T-helper 1 cell treated with Interleukin-12 subunit alpha and Interleukin-12 subunit beta and Interleukin-4 antibody, amounts not matched to agents 30 μg/mL and 1 μg/mL, for 36 hours (primary cell): ENCODE data around the gene MRPL39.

ENCODE experiments used
- H3K27ac Mint-ChIP-seq: one replicate; pipeline ENCODE4 v1.8.0; 2021; ENCODE audit warnings: mild to moderate bottlenecking, mixed read lengths
- H3K27me3 Mint-ChIP-seq: one replicate; pipeline ENCODE4 v1.8.0; 2021; ENCODE audit warnings: low read depth, mixed read lengths
- H3K36me3 Mint-ChIP-seq: one replicate; pipeline ENCODE4 v1.8.0; 2021; ENCODE audit warnings: low read depth, mixed read lengths
- H3K4me1 Mint-ChIP-seq: one replicate; pipeline ENCODE4 v1.8.0; 2021; ENCODE audit warnings: low read depth, mixed read lengths
- H3K4me3 Mint-ChIP-seq: one replicate; pipeline ENCODE4 v1.8.0; 2021; ENCODE audit warnings: mild to moderate bottlenecking, moderate library complexity, mixed read lengths
- H3K9me3 Mint-ChIP-seq: one replicate; pipeline ENCODE4 v1.8.0; 2021; ENCODE audit warnings: mixed read lengths

Gene MRPL39

GRCh38 chr21:25567472-25567871 is 39.8 kb downstream of the MRPL39 start:
- Mint-ChIP-seq H3K27me3 (no peaks in the 10 kb centered on the region), H3K9me3 (no peaks in the 10 kb centered on the region), H3K4me1 (peaks cover 62% of the 10 kb centered on the region), H3K36me3 (peaks cover 43% of the 10 kb centered on the region), H3K4me3 (peak overlapping the region; percentile 70), H3K27ac (peak overlapping the region; percentile 82)

- no peaks in the 10 kb centered on the region for H3K27me3 Mint-ChIP-seq
- no peaks in the 10 kb centered on the region for H3K9me3 Mint-ChIP-seq
- H3K27ac Mint-ChIP-seq = peak overlapping the region; percentile 82
- peaks cover 60% of the 10 kb centered on the region for H3K4me1 Mint-ChIP-seq
- H3K4me3 Mint-ChIP-seq = peak overlapping the region; percentile 31
- peaks cover 41% of the 10 kb centered on the region for H3K36me3 Mint-ChIP-seq
Measured at GRCh38 chr21:25566645-25567044, 40.6 kb downstream of the MRPL39 start.

- peaks cover 37% of the 10 kb centered on the region for H3K36me3 Mint-ChIP-seq
- H3K27ac Mint-ChIP-seq = peak overlapping the region; percentile 6
- peak overlapping the region; percentile 61 for H3K4me3 Mint-ChIP-seq
- H3K27me3 Mint-ChIP-seq = no peaks in the 10 kb centered on the region
- H3K9me3 Mint-ChIP-seq = no peaks in the 10 kb centered on the region
- peaks cover 64% of the 10 kb centered on the region for H3K4me1 Mint-ChIP-seq
Measured at GRCh38 chr21:25565272-25566211, 41.7 kb downstream of the MRPL39 start.

- Mint-ChIP-seq H3K27me3 (no peaks in the 10 kb centered on the region), H3K4me3 (peak overlapping the region; percentile 88), H3K9me3 (no peaks in the 10 kb centered on the region), H3K4me1 (peaks cover 64% of the 10 kb centered on the region), H3K27ac (peak overlapping the region; percentile 74), H3K36me3 (peaks cover 30% of the 10 kb centered on the region)
Measured at GRCh38 chr21:25564349-25564948, 42.8 kb downstream of the MRPL39 start.

- Mint-ChIP-seq H3K4me1 (peaks cover 64% of the 10 kb centered on the region), H3K4me3 (peak overlapping the region; percentile 88), H3K9me3 (no peaks in the 10 kb centered on the region), H3K36me3 (peaks cover 30% of the 10 kb centered on the region), H3K27me3 (no peaks in the 10 kb centered on the region), H3K27ac (peak overlapping the region; percentile 74)
Measured at GRCh38 chr21:25563361-25564116, 43.7 kb downstream of the MRPL39 start.

GRCh38 chr21:25562660-25563059 is 44.6 kb downstream of the MRPL39 start:
- Mint-ChIP-seq H3K4me3 (peak overlapping the region; percentile 88), H3K27me3 (no peaks in the 10 kb centered on the region), H3K27ac (peak overlapping the region; percentile 74), H3K4me1 (peaks cover 58% of the 10 kb centered on the region), H3K36me3 (peaks cover 25% of the 10 kb centered on the region), H3K9me3 (no peaks in the 10 kb centered on the region)

- H3K36me3 Mint-ChIP-seq = peaks cover 20% of the 10 kb centered on the region
- no peaks in the 10 kb centered on the region for H3K27me3 Mint-ChIP-seq
- peak overlapping the region; percentile 91 for H3K27ac Mint-ChIP-seq
- H3K9me3 Mint-ChIP-seq = no peaks in the 10 kb centered on the region
- H3K4me1 Mint-ChIP-seq = peaks cover 52% of the 10 kb centered on the region
- peak overlapping the region; percentile 88 for H3K4me3 Mint-ChIP-seq
Measured at GRCh38 chr21:25561668-25562641, 45.3 kb downstream of the MRPL39 start.

- peaks cover 17% of the 10 kb centered on the region for H3K36me3 Mint-ChIP-seq
- peak overlapping the region; percentile 88 for H3K4me3 Mint-ChIP-seq
- H3K27me3 Mint-ChIP-seq = no peaks in the 10 kb centered on the region
- H3K9me3 Mint-ChIP-seq = no peaks in the 10 kb centered on the region
- peaks cover 44% of the 10 kb centered on the region for H3K4me1 Mint-ChIP-seq
- H3K27ac Mint-ChIP-seq = peak overlapping the region; percentile 91
Measured at GRCh38 chr21:25560891-25561290, 46.4 kb downstream of the MRPL39 start.

- Mint-ChIP-seq H3K27me3 (no peaks in the 10 kb centered on the region), H3K4me1 (peaks cover 38% of the 10 kb centered on the region), H3K36me3 (peaks cover 14% of the 10 kb centered on the region), H3K4me3 (peak overlapping the region; percentile 42), H3K27ac (no peak overlapping the region), H3K9me3 (no peaks in the 10 kb centered on the region)
Measured at GRCh38 chr21:25560271-25560685, 47.0 kb downstream of the MRPL39 start.

- Mint-ChIP-seq H3K27ac (no peak overlapping the region), H3K36me3 (peaks cover 11% of the 10 kb centered on the region), H3K4me1 (peaks cover 35% of the 10 kb centered on the region), H3K4me3 (no peak overlapping the region), H3K9me3 (no peaks in the 10 kb centered on the region), H3K27me3 (no peaks in the 10 kb centered on the region)
Measured at GRCh38 chr21:25559746-25560145, 47.5 kb downstream of the MRPL39 start.

- peaks cover 21% of the 10 kb centered on the region for H3K4me1 Mint-ChIP-seq
- H3K27ac Mint-ChIP-seq = no peak overlapping the region
- H3K9me3 Mint-ChIP-seq = peaks cover 4% of the 10 kb centered on the region
- H3K36me3 Mint-ChIP-seq = no peaks in the 10 kb centered on the region
- H3K27me3 Mint-ChIP-seq = no peaks in the 10 kb centered on the region
- H3K4me3 Mint-ChIP-seq = no peak overlapping the region
Measured at GRCh38 chr21:25558123-25558522, 49.2 kb downstream of the MRPL39 start.

GRCh38 chr21:25557180-25557579 is 50.1 kb downstream of the MRPL39 start:
- Mint-ChIP-seq H3K27ac (no peak overlapping the region), H3K4me3 (no peak overlapping the region), H3K27me3 (no peaks in the 10 kb centered on the region), H3K36me3 (no peaks in the 10 kb centered on the region), H3K4me1 (peaks cover 17% of the 10 kb centered on the region), H3K9me3 (peaks cover 4% of the 10 kb centered on the region)

- Mint-ChIP-seq H3K36me3 (no peaks in the 10 kb centered on the region), H3K4me1 (peaks cover 14% of the 10 kb centered on the region), H3K27ac (no peak overlapping the region)
Measured at GRCh38 chr21:25556091-25556490, 51.2 kb downstream of the MRPL39 start.

More at GRCh38 chr21:25556091-25556490, 51.2 kb downstream of the MRPL39 start:
- H3K4me3 Mint-ChIP-seq = no peak overlapping the region
- no peaks in the 10 kb centered on the region for H3K27me3 Mint-ChIP-seq
- H3K9me3 Mint-ChIP-seq = peaks cover 6% of the 10 kb centered on the region
